Stimulated activated CD8-positive, alpha-beta memory T cell treated with anti-CD3 and anti-CD28 coated beads, Interleukin-15, amount 100 ng/mL, for 24 hours (primary cell): Measurements from ENCODE around the gene HIF1AN.

Experiments used
- DNase-seq: peaks from one replicate; pipeline ENCODE4 v3.0.0-alpha.2; 2020; ENCODE audit warnings: low read depth

The HIF1AN gene

DNA sequence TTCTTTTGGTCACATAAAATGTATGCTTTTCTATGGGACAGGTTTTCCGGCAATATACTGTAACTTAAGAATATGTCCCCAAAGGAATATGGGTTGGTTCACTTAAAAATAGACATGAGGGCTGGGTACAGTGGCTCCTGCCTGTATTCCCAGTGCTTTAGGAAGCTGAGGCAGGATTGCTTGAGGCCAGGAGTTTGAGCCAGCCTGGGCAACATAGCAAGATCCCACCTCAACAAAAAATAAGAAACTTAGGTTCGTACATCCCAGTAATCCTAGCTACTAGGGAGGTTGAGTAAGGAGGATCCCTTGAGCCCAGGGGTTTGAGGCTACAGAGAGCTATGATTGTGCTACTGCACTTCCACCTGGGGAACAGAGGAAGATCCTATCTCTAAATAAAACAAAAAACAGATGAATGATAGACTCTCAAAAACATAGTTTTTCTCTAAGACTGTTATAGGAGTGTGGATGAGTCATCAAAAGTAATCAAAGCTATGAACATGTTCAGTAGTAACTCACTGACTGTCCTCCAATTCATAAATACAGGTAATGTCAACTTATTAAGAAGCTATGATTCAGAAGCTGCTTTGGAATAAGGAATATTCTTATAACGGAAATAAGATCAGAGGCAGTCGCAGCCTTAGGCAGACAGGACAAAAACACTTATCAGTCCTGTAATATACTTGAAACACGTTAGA is 13.5 kb upstream of the HIF1AN start:
- no peak for DNase-seq

DNA sequence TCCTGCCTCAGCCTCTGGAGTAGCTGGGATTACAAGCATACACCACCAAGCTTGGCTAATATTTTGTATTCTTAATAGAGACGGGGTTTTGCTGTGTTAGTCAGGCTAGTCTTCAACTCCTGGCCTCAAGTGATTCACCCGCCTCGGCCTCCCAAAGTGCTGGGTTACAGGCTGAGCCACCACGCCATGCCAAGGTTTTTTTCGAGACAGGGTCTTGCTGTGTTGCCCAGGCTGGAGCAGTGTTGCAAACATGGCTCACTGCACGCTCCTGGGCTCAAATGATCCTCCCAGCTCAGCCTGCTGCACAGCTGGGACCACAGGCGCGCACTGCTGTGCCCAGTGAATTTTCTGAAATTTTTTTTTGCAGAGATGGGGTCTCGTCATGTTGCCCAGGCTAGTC is 12.8 kb upstream of the HIF1AN start:
- no peak for DNase-seq

- no peak for DNase-seq
These were observed 11.5 kb upstream of the HIF1AN start for GRCh38 chr10:100524206-100524605.

GRCh38 chr10:100524638-100525037 is 11.1 kb upstream of the HIF1AN start:
- DNase-seq = no peak

- no peak for DNase-seq
These were observed 7.4 kb upstream of the HIF1AN start for GRCh38 chr10:100528123-100528886.

GRCh38 chr10:100528921-100529474 is 6.7 kb upstream of the HIF1AN start:
- no peak for DNase-seq

GRCh38 chr10:100529475-100530298 is 6.1 kb upstream of the HIF1AN start, which contains the start of gene NDUFB8:
TSS of gene NDUFB8 (minus strand) at chr10:100529871. CDS start at chr10:100529851, 20 bp downstream.
- peak; percentile 75 for DNase-seq

- DNase-seq = no peak
These were observed 4.0 kb upstream of the HIF1AN start for GRCh38 chr10:100531761-100532160.

DNA sequence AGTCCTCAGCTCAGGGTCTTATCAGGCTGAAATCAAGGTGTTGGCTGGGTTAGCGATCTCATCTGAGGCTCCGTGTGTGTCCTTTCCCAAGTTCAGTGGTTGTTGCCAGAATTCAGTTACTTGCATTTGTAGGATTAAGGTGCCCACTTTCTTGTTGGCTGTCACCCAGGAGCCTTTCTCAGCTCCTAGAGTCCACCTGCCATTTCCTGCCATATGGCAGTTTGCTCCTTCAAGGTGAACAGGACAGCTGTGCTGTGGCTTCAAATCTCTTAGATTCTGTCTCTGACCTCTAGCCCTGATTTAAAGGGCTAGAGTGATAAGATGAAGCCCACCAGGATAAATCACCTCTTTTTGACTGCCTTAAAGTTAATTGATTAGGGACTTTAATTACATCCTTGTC is 1.0 kb upstream of the HIF1AN start:
- no peak for DNase-seq

- DNase-seq = no peak
These were observed 417 bp upstream of the HIF1AN start for GRCh38 chr10:100535338-100535714.

- DNase-seq = no peak
These were observed 1.7 kb downstream of the HIF1AN start for GRCh38 chr10:100537475-100537874.

DNA sequence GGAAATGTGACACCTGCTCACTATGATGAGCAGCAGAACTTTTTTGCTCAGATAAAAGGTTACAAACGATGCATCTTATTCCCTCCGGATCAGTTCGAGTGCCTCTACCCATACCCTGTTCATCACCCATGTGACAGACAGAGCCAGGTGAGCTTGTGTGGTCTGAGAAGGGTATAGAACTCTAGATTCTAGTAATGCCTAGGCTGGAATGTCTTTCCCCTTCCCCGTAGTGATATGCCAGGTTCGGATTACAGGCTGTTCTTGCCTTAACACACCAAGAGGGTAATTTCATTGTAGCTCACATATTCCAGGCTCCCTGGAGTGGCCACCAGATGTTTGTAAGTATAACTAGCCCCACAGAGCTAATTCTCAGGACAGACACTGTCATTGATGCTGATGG is 9.2 kb downstream of the HIF1AN start:
- no peak for DNase-seq

GRCh38 chr10:100551196-100551595 is 15.5 kb downstream of the HIF1AN start:
- DNase-seq = no peak

- DNase-seq = no peak
These were observed 16.0 kb downstream of the HIF1AN start for GRCh38 chr10:100551738-100552137.

DNA sequence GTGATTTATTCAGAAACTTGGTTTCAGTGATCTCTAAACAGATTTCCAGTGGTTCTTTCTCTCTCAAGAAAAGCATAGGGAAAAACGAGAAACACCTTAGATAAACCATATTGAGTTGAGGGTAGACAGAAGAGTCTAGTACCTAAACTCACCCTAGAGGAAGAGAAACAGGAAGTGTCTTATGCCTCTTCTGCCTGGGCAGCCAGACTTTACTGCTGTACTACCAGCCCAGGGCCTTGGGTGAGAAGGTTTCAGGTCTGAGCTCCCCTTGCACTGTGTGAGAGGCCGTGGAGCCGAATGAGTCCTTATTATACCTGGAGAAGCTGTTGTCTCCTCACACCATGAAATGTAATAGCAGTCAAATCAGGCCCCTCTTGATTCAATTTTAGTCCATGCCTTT is 18.2 kb downstream of the HIF1AN start:
- no peak for DNase-seq

GRCh38 chr10:100554902-100555301 is 19.2 kb downstream of the HIF1AN start:
- no peak for DNase-seq

- no peak for DNase-seq
These were observed 24.5 kb downstream of the HIF1AN start for GRCh38 chr10:100560248-100560647.

- no peak for DNase-seq
These were observed 25.3 kb downstream of the HIF1AN start for GRCh38 chr10:100561005-100561404.

GRCh38 chr10:100562008-100562672 is 26.4 kb downstream of the HIF1AN start:
- DNase-seq = peak; percentile 41

- no peak for DNase-seq
These were observed 29.7 kb downstream of the HIF1AN start for GRCh38 chr10:100565206-100565985.

GRCh38 chr10:100566561-100566960 is 30.8 kb downstream of the HIF1AN start:
- no peak for DNase-seq
